Body of pancreas (tissue), 4 donors: ENCODE measurements around the gene EVA1C. TPM values are rescaled to one million over a fixed set of nuclear protein-coding genes. Genes with fewer than 3 reads are reported as not detected.
A peak's percentile ranks its signal among the peaks of the same experiment; 100 is the strongest.
"Not testable (repeated sequence)": the region's sequence is repeated elsewhere in the genome, so short reads cannot be mapped to it uniquely, and the experiment has no call there.

Experiments
- ATAC-seq: fragments of 150-250 bp; one replicate; pipeline ENCODE4 v1.9.1; 2016
- DNase-seq, 4 donors: peaks; one replicate each; pipeline ENCODE4 v3.0.0-alpha.2; 2019
- H3K27ac ChIP-seq, 4 donors: fragments of 200-600 bp; sonication (generic); 1 replicate in 3 of 4; 2 replicates in 1 of 4; pipeline versions ENCODE4 v1.5.1 to v1.6.1; 2016 to 2019; ENCODE audit warnings: mild to moderate bottlenecking in 1 of 4, mixed read lengths in 1 of 4, moderate library complexity in 1 of 4
- H3K27me3 ChIP-seq, 2 donors: fragments of 200-600 bp; sonication (generic); one replicate each; pipeline ENCODE4 v1.6.0; 2016; ENCODE audit warnings: mild to moderate bottlenecking in 1 of 2
- H3K36me3 ChIP-seq, 2 donors: fragments of 200-600 bp; sonication (generic); replicated peaks in 1 of 2; 2 replicates each; pipeline ENCODE4 v1.5.1; 2016; ENCODE audit warnings: low read depth in 2 of 2; ENCODE audit not compliant: insufficient read depth in 1 of 2
- H3K4me1 ChIP-seq: fragments of 200-600 bp; sonication (generic); one replicate; pipeline ENCODE4 v1.6.0; 2016
- H3K4me3 ChIP-seq, 2 donors: fragments of 200-600 bp; sonication (generic); 1 replicate in 1 of 2; 2 replicates in 1 of 2; pipeline ENCODE4 v1.5.1; 2016 to 2019
- H3K9me3 ChIP-seq, 3 donors: fragments of 200-600 bp; sonication (generic); 1 replicate in 2 of 3; 2 replicates in 1 of 3; pipeline ENCODE4 v1.5.1; 2016
- POLR2A ChIP-seq, 3 donors: fragments of 450-650 bp; IDR thresholded peaks; one replicate each; pipeline ENCODE4 v1.6.1; 2016; ENCODE audit warnings: antibody characterized with exemption in 3 of 3, mild to moderate bottlenecking in 2 of 3
- WGBS, 2 donors: methylation state at CpG; one replicate each; pipeline ENCODE4 v1.1.5; 2017; 5-methylcytosine and 5-hydroxymethylcytosine counted together
- intact Hi-C: fragments of 100-400 bp; cut with DNase I; formaldehyde crosslinking; loops from one replicate; pipeline ENCODE4 v1.15.1; 2023
- total RNA-seq, 2 donors: library from RNA; depleted of rRNA; stranded (reverse); fragments of >200 nt; gene quantifications; one replicate each; pipeline ENCODE4 v1.1.0, GENCODE V29; 2016
- TF ChIP-seq, protein P1 (sequence below), 7 experiments: fragments of 450-650 bp in 4 of 7; fragments of 200-600 bp in 3 of 7; sonication (generic) in 3 of 7; IDR thresholded peaks; one replicate each; pipeline ENCODE4 v1.5.1; 2016 to 2019; ENCODE audit warnings: antibody characterized with exemption in 7 of 7

Gene EVA1C
- total RNA-seq, 2 donors from 2014 or later: 16.5 to 24.4 TPM

- TF ChIP-seq POLR2A (IDR thresholded peaks at IDR 0.05): peak in 1 of 3 donors; percentile 9
- intact Hi-C loops, H3K4me3 ChIP-seq, H3K9me3 ChIP-seq, H3K27me3 ChIP-seq, H3K4me1 ChIP-seq, H3K36me3 ChIP-seq: not testable (repeated sequence)
- DNase-seq: peak in 2 of 4 donors; percentile 19 to 54
- peak; percentile 78 for ATAC-seq
- 29 to 43% methylated on average over 15 of the region's 15 CpGs for WGBS, 2 donors
- H3K27ac ChIP-seq: peak overlapping the region in 2 of 4 donors; percentile 37 to 55
Measured at GRCh38 chr21:32432982-32433660, 20.6 kb downstream of the EVA1C start.

GRCh38 chr21:32437729-32438128 is 25.2 kb downstream of the EVA1C start:
- no peak overlapping the region for H3K4me3 ChIP-seq
- no peaks in the 10 kb centered on the region for H3K27me3 ChIP-seq
- no peaks in the 10 kb centered on the region for H3K36me3 ChIP-seq
- DNase-seq (no peak), ATAC-seq (no peak)
- no peak overlapping the region for H3K27ac ChIP-seq
- intact Hi-C loops: no loop called here
- TF ChIP-seq POLR2A (IDR thresholded peaks at IDR 0.05): no peak
- TF ChIP-seq, protein P1, sequence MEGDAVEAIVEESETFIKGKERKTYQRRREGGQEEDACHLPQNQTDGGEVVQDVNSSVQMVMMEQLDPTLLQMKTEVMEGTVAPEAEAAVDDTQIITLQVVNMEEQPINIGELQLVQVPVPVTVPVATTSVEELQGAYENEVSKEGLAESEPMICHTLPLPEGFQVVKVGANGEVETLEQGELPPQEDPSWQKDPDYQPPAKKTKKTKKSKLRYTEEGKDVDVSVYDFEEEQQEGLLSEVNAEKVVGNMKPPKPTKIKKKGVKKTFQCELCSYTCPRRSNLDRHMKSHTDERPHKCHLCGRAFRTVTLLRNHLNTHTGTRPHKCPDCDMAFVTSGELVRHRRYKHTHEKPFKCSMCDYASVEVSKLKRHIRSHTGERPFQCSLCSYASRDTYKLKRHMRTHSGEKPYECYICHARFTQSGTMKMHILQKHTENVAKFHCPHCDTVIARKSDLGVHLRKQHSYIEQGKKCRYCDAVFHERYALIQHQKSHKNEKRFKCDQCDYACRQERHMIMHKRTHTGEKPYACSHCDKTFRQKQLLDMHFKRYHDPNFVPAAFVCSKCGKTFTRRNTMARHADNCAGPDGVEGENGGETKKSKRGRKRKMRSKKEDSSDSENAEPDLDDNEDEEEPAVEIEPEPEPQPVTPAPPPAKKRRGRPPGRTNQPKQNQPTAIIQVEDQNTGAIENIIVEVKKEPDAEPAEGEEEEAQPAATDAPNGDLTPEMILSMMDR (IDR thresholded peaks at IDR 0.05): no peak
- WGBS, 2 donors: 58 to 81% methylated on average over 12 of the region's 12 CpGs
- no peaks in the 10 kb centered on the region for H3K9me3 ChIP-seq
- H3K4me1 ChIP-seq: peaks cover 8% of the 10 kb centered on the region

DNA sequence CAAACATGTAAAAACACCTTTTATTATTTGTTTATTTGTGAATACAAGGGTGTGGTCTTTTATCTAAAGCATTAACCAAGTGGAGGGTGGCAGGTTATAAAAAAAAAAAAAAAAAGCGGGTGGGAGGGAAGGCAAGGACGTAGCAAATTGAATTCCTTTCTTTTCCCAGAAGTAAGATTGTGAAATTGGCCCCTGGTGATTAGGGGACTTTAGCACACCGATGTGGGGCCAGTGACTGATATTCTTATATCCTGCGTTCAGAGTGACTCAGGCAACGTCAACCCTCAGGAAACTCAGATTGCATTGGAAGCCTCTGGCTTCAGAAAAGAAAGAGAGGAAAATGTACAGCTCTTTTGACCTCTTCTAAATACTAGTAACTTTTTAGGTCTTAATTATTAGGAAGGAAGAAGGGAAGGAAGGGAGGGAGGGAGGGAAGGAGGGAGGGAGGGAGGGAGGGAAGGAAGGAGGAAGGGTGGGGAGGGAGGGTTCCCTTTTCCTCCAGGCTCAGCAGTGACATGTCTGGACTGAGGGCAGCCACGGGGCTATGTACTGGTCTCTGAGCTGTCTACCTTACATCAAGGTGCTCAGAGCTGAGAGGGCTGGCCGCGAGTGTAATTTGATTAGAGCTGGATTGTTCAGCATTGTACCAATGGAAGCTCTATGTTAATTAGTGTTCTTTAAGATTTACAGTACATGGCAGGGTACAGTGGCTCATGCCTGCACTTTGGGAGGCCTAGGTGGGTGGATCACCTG is 30.2 kb downstream of the EVA1C start:
- Histone ChIP-seq H3K9me3 (no peaks in the 10 kb centered on the region), H3K36me3 (no peaks in the 10 kb centered on the region), H3K27me3 (no peaks in the 10 kb centered on the region), H3K27ac (no peak overlapping the region), H3K4me3 (no peak overlapping the region), H3K4me1 (no peaks in the 10 kb centered on the region)
- DNase-seq (no peak), ATAC-seq (no peak)
- 70 to 84% methylated on average over 8 of the region's 8 CpGs for WGBS, 2 donors
- TF ChIP-seq, protein P1 (IDR thresholded peaks at IDR 0.05): no peak
- intact Hi-C loops: no loop called here

DNA sequence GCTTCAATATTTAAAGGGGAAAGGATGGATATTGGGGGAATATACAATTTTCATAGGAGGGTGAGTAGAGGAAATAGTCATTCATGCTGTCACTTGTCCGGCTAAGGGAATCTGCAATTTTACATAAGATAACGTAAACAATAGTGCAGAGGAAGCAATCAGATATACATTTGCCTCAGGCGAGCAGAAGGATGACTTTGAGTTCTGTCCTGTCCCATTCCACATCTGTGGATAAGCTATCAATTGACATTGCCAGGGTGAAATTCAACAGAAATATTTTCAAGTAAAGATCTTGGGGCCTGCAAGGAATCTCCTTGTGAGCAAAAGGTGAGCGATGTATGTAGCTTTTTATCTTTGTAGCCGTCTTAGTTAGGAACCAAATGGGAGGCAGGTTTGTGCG is 32.6 kb downstream of the EVA1C start:
- Histone ChIP-seq H3K4me1 (peaks cover 6% of the 10 kb centered on the region), H3K4me3 (no peak overlapping the region), H3K27ac (no peak overlapping the region), H3K36me3 (no peaks in the 10 kb centered on the region), H3K9me3 (no peaks in the 10 kb centered on the region), H3K27me3 (no peaks in the 10 kb centered on the region)
- no peak for DNase-seq
- intact Hi-C loops: no loop called here
- 82 to 85% methylated on average over 6 of the region's 6 CpGs for WGBS, 2 donors
- TF ChIP-seq POLR2A (IDR thresholded peaks at IDR 0.05): no peak
- TF ChIP-seq, protein P1 (IDR thresholded peaks at IDR 0.05): no peak
- ATAC-seq: no peak

DNA sequence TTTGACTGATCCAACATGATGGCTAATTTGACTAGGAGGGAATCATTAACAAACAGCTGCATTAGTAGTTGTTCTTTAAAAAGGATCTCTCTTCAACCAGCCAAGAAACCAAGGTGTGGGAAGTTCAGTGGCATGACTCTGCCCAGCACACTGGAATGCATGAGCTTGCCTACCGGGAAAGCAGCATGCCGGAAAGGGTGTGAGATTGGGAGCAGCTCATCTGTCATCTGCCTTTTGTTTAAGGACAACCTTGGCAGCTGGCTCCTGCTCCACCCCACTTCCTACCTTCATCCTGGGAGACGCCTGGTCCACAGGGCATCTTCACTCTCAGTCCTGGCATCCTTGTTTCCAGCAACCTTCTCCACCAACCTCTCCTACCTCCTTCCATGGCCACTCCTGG is 33.9 kb downstream of the EVA1C start:
- H3K36me3 ChIP-seq, intact Hi-C loops, H3K27me3 ChIP-seq, H3K4me3 ChIP-seq, H3K9me3 ChIP-seq: not testable (repeated sequence)
- H3K27ac ChIP-seq: peak overlapping the region in 1 of 4 donors; percentile 62
- 55 to 78% methylated on average over 3 of the region's 3 CpGs for WGBS, 2 donors
- peak in 1 of 4 donors; percentile 43 for DNase-seq
- peaks cover 16% of the 10 kb centered on the region for H3K4me1 ChIP-seq
- ATAC-seq: peak; percentile 36
